ENCODE measurements around the gene GRIN2A.

The GRIN2A gene

DNA sequence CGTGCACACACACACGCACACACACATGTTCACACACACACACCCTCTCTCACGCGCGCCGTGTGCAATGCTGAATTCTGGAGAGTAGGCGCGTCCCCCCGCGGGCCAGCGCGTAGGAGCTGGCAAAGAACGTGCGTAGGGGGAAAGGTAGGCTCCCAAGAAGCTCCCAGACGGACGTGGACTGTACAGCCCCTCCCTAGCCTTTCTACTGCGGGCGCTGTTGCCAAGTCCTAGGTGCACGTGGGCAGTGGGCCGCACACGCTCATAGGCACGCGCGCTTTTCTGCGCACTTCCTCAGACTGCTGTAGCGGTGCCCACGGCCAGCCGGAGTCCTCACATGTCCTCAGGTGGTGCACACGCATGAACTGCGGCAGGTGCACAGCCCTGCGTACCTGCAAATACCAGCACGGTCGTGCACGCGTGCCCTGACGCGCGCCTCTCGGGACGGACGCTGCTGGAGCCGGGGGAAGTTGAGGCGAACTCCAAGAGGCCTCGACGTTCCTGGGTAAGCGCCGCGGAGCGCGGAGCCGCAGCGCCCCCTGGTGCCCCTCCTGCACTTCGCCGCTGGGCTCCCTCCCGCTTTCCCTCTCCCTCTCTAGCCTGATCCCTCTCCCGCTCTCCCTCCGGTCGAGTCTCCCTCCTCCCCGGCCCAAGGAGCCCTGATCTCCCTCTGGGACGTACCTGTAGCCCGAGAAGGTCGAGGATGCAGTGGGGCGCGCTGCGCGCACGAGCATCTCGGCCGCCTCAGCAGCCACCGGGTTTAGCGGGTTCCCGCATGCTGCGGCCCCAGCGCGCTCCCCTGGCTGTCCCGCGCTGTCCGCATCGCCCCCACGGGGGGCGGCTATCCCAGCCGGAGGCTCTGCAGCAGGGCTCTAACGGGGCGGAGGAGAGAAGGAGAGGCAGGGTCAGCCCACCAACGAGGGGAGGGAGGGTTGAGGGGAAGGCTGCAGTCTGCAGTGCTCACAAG is 749 bp downstream of the GRIN2A start:
- peak; percentile 33 for DNase-seq
- Histone ChIP-seq H3K27me3 (replicated peaks) (peaks cover 31% of the 10 kb centered on the region), H3K36me3 (replicated peaks) (no peaks in the 10 kb centered on the region), H3K4me3 (ENCODE audit: low read depth, low read length) (no peak overlapping the region), H3K27ac (no peak overlapping the region)
- TF ChIP-seq, protein P1, sequence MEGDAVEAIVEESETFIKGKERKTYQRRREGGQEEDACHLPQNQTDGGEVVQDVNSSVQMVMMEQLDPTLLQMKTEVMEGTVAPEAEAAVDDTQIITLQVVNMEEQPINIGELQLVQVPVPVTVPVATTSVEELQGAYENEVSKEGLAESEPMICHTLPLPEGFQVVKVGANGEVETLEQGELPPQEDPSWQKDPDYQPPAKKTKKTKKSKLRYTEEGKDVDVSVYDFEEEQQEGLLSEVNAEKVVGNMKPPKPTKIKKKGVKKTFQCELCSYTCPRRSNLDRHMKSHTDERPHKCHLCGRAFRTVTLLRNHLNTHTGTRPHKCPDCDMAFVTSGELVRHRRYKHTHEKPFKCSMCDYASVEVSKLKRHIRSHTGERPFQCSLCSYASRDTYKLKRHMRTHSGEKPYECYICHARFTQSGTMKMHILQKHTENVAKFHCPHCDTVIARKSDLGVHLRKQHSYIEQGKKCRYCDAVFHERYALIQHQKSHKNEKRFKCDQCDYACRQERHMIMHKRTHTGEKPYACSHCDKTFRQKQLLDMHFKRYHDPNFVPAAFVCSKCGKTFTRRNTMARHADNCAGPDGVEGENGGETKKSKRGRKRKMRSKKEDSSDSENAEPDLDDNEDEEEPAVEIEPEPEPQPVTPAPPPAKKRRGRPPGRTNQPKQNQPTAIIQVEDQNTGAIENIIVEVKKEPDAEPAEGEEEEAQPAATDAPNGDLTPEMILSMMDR (IDR thresholded peaks at IDR 0.05; ENCODE audit: low read depth, low read length, missing control alignments) = peak; percentile 77
- in situ Hi-C loops (cut with HindIII; ENCODE audit: low pct_ligation_motif_present, low sequenced_read_pairs) = no loop called here

DNA sequence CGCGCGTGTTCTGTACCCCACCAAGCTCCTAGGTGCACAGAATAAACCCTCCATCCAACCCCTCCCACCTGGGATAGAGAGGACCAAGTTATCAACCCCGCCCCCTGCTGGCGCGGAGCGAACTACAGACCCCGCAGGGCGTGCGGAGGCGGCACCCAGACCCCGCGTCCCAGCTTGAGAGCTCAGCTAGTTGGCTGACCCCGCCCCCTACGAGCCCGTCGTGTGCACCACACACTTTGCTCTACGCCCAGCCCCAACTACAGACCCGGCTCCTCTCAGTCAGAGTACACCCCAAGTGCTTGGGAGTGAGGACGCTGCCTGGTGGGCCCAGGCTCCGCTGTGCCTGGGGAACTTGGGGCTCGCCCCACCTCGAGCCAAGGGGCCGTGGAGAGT is 1.5 kb downstream of the GRIN2A start:
- Histone ChIP-seq H3K4me3 (ENCODE audit: low read depth, low read length) (no peak overlapping the region), H3K36me3 (replicated peaks) (no peaks in the 10 kb centered on the region), H3K27ac (no peak overlapping the region), H3K27me3 (replicated peaks) (peaks cover 31% of the 10 kb centered on the region)
- in situ Hi-C loops (cut with HindIII; ENCODE audit: low pct_ligation_motif_present, low sequenced_read_pairs) = no loop called here
- no peak for DNase-seq
- TF ChIP-seq, protein P1 (IDR thresholded peaks at IDR 0.05; ENCODE audit: low read depth, low read length, missing control alignments) = peak; percentile 48

DNA sequence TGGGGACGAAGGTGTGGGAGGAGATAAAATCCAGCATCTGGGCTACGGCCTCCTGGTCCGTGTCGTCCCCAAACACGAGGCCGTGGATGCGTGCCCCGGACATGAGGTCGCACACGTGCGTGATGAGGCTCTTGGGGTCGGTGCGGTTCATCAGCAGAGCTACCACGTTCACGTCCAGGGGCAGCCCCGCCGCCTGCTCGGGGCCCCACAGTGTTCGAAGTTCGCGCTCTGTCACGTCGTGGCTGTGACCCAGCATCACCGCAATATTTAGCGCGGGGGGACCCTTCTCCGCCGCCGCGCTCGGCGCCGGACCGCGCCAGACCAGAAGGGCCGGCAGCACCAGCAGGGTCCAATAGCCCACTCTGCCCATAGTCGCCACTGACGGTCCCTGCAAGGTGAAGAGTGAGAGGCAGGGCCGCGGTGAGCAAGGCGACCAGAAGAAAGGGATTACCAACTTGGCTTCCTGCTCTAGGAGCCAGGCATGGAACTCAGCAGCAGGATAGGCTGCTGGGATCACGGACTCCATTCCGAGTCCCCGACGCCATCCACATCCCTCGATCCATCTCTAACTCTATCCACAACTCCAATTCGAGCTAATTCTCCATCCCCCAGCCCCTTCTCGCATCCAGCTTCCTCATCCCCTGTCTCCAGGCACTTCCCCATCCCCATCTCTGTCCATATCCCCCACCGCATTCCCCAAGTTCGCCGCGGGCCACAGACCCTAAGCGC is 2.0 kb downstream of the GRIN2A start:
- H3K36me3 ChIP-seq (replicated peaks) = no peaks in the 10 kb centered on the region
- no peak overlapping the region for H3K27ac ChIP-seq
- no peak for DNase-seq
- peaks cover 31% of the 10 kb centered on the region for H3K27me3 ChIP-seq (replicated peaks)
- TF ChIP-seq, protein P1 (IDR thresholded peaks at IDR 0.05; ENCODE audit: low read depth, low read length, missing control alignments) = no peak
- no peak overlapping the region for H3K4me3 ChIP-seq (ENCODE audit: low read depth, low read length)
- in situ Hi-C loops (cut with HindIII; ENCODE audit: low pct_ligation_motif_present, low sequenced_read_pairs) = no loop called here

DNA sequence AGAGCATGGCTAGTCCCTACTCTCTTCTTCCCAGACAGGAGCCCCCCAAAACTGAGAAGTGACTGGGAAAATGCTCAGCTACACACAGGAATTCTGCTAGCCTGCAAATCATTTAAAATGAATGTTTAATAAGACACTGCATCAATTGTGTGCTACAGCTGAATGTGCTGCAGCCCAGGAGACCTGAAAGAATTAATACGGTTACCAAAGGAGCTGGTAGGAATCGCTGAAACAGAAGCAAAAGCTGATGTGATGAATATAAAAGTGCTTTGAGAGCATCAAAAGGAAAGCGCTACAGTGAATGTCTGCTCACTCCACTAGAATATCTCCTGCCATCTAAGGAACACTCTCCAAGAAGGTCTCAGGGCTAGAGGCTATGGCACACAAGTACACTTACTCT is 3.7 kb downstream of the GRIN2A start:
- Histone ChIP-seq H3K27me3 (replicated peaks) (peaks cover 26% of the 10 kb centered on the region), H3K4me3 (ENCODE audit: low read depth, low read length) (no peak overlapping the region), H3K36me3 (replicated peaks) (no peaks in the 10 kb centered on the region), H3K27ac (no peak overlapping the region)
- in situ Hi-C loops (cut with HindIII; ENCODE audit: low pct_ligation_motif_present, low sequenced_read_pairs) = no loop called here
- no peak for DNase-seq
- TF ChIP-seq, protein P1 (IDR thresholded peaks at IDR 0.05; ENCODE audit: low read depth, low read length, missing control alignments) = no peak

DNA sequence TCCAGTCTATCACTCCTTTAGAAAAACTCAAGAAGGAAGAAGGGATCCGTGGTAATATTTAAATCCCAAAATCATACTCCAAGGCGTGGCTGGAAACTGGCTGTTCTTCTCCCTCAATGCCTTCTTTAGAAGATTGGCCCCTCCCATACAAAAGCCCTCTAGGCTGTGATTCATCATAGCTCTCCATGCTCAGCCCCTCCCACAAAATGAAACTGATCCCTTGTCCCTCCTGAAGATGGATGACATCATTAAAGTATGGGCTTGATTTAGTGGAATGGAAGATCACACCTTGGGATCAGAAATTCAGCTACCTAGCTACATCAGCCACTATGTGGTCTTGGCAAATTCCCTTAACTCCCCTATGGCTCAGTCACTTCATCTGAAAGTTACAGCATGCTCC is 4.1 kb downstream of the GRIN2A start:
- H3K4me3 ChIP-seq (ENCODE audit: low read depth, low read length) = no peak overlapping the region
- TF ChIP-seq, protein P1 (IDR thresholded peaks at IDR 0.05; ENCODE audit: low read depth, low read length, missing control alignments) = no peak
- H3K27ac ChIP-seq = no peak overlapping the region
- in situ Hi-C loops (cut with HindIII; ENCODE audit: low pct_ligation_motif_present, low sequenced_read_pairs) = no loop called here
- peaks cover 22% of the 10 kb centered on the region for H3K27me3 ChIP-seq (replicated peaks)
- no peak for DNase-seq
- no peaks in the 10 kb centered on the region for H3K36me3 ChIP-seq (replicated peaks)
